HG02870 (cell line): Measurements from ENCODE around the gene GOLGA8B.
"Not testable (repeated sequence)": the region's sequence is repeated elsewhere in the genome, so short reads cannot be mapped to it uniquely, and the experiment has no call there.

Source experiments
- ATAC-seq: cut with Tn5 transposase; IDR thresholded peaks from one replicate; pipeline ENCODE4 v1.9.1; 2021; ENCODE audit warnings: mild to moderate bottlenecking, moderate library complexity; ENCODE audit not compliant: unreplicated experiment

Gene GOLGA8B

GRCh38 chr15:34583399-34584329 lies at the start of gene GOLGA8B:
TSS of gene GOLGA8B (minus strand) at chr15:34583651. CDS start at chr15:34535912, 47,739 bp downstream.
- peak; percentile 70 for ATAC-seq

GRCh38 chr15:34633165-34633564 lies 49.7 kb upstream of the GOLGA8B start:
- not testable (repeated sequence) for ATAC-seq

- no peak for ATAC-seq
Measured at GRCh38 chr15:34628577-34629152, 45.2 kb upstream of the GOLGA8B start.

GRCh38 chr15:34625007-34625406 lies 41.6 kb upstream of the GOLGA8B start:
- ATAC-seq: no peak

- no peak for ATAC-seq
Measured at GRCh38 chr15:34621675-34622074, 38.2 kb upstream of the GOLGA8B start.

GRCh38 chr15:34620814-34621213 lies 37.4 kb upstream of the GOLGA8B start:
- no peak for ATAC-seq

GRCh38 chr15:34620142-34620541 lies 36.7 kb upstream of the GOLGA8B start:
- no peak for ATAC-seq

GRCh38 chr15:34619151-34619550 lies 35.7 kb upstream of the GOLGA8B start:
- no peak for ATAC-seq

GRCh38 chr15:34618073-34618472 lies 34.6 kb upstream of the GOLGA8B start:
- ATAC-seq: no peak

- no peak for ATAC-seq
Measured at GRCh38 chr15:34616613-34617012, 33.2 kb upstream of the GOLGA8B start.

GRCh38 chr15:34613997-34614396 lies 30.5 kb upstream of the GOLGA8B start:
- ATAC-seq: no peak

GRCh38 chr15:34613301-34613700 lies 29.9 kb upstream of the GOLGA8B start:
- ATAC-seq: no peak

GRCh38 chr15:34610354-34610753 lies 26.9 kb upstream of the GOLGA8B start:
- no peak for ATAC-seq

- ATAC-seq: peak; percentile 86
Measured at GRCh38 chr15:34609102-34610057, 25.9 kb upstream of the GOLGA8B start.

- no peak for ATAC-seq
Measured at GRCh38 chr15:34608517-34608916, 25.1 kb upstream of the GOLGA8B start.

GRCh38 chr15:34607832-34608231 lies 24.4 kb upstream of the GOLGA8B start:
- ATAC-seq: no peak

- no peak for ATAC-seq
Measured at GRCh38 chr15:34606545-34606944, 23.1 kb upstream of the GOLGA8B start.

GRCh38 chr15:34606131-34606530 lies 22.7 kb upstream of the GOLGA8B start:
- no peak for ATAC-seq

GRCh38 chr15:34603095-34603494 lies 19.6 kb upstream of the GOLGA8B start:
- no peak for ATAC-seq

GRCh38 chr15:34600923-34601322 lies 17.5 kb upstream of the GOLGA8B start:
- no peak for ATAC-seq
